ENCODE data around the gene UPK2.

Gene UPK2

GRCh38 chr11:118975771-118976709 is 19.9 kb downstream of the UPK2 start:
- ChIA-PET POLR2A (no interaction called here), CTCF (interaction anchor here (0.6 kb wide), 2 partner anchors 37 to 49 kb away, joined by 3 read pairs; no protein-coding TSS in a partner anchor)
- Histone ChIP-seq H3K4me1 (ENCODE audit: control insufficient read depth, insufficient read depth, low read length) (no peaks in the 10 kb centered on the region), H3K4me3 (ENCODE audit: low read depth, low read length) (no peak overlapping the region), H3K36me3 (ENCODE audit: control insufficient read depth in 2 of 2, insufficient read depth in 1 of 2, low read length in 2 of 2) (no peaks in the 10 kb centered on the region), H3K9me3 (ENCODE audit: control insufficient read depth, insufficient read depth, low read depth, low read length) (no peaks in the 10 kb centered on the region), H3K27ac (ENCODE audit: extremely low read depth, low read depth, low read length) (no peak overlapping the region)
- TF ChIP-seq ZNF394 (tag by site-specific recombination; IDR thresholded peaks at IDR 0.05; ENCODE audit: borderline replicate concordance) (no peak), GFI1B (tag by site-specific recombination; IDR thresholded peaks at IDR 0.05) (0 out of 2 replicates have a peak, but pooled peaks have one; percentile 30), ZNF548 (tag by site-specific recombination; IDR thresholded peaks at IDR 0.05) (no peak), ZSCAN30 (tag by site-specific recombination; IDR thresholded peaks at IDR 0.05) (no peak), ZNF585B (tag by site-specific recombination; IDR thresholded peaks at IDR 0.05) (no peak), HIC1 (tag by site-specific recombination; IDR thresholded peaks at IDR 0.05) (no peak), ZSCAN23 (tag by site-specific recombination; IDR thresholded peaks at IDR 0.05) (no peak), WT1 (tag by site-specific recombination; IDR thresholded peaks at IDR 0.05) (0 out of 2 replicates have a peak, but pooled peaks have one; percentile 19), SCRT1 (tag by site-specific recombination; IDR thresholded peaks at IDR 0.05; ENCODE audit: borderline replicate concordance) (no peak), ZBTB10 (tag by site-specific recombination; IDR thresholded peaks at IDR 0.05) (no peak), ZNF747 (tag by site-specific recombination; IDR thresholded peaks at IDR 0.05) (no peak), ZNF837 (tag by site-specific recombination; IDR thresholded peaks at IDR 0.05) (no peak), ZFHX2 (tag by site-specific recombination; conservative IDR thresholded peaks at IDR 0.05) (no peak), SP2 (tag by site-specific recombination; IDR thresholded peaks at IDR 0.05) (no peak), ZNF510 (tag by site-specific recombination; IDR thresholded peaks at IDR 0.05; ENCODE audit: insufficient replicate concordance) (no peak), SALL2 (tag by site-specific recombination; IDR thresholded peaks at IDR 0.05; ENCODE audit: borderline replicate concordance) (no peak), KLF10 (tag by site-specific recombination; IDR thresholded peaks at IDR 0.05) (no peak), ZNF513 (tag by site-specific recombination; IDR thresholded peaks at IDR 0.05) (no peak), ZNF560 (tag by site-specific recombination; IDR thresholded peaks at IDR 0.05; ENCODE audit: borderline replicate concordance) (no peak), ZBTB44 (tag by site-specific recombination; IDR thresholded peaks at IDR 0.05) (peak; percentile 12; the same call in 1 of the 2 replicates), ELK4 (IDR thresholded peaks at IDR 0.05; ENCODE audit: borderline replicate concordance, low read depth, low read length) (no peak), SETDB1 (IDR thresholded peaks at IDR 0.05; ENCODE audit: insufficient read length, low read length) (peak; percentile 29), ZNF433 (tag by site-specific recombination; IDR thresholded peaks at IDR 0.05; ENCODE audit: low read depth) (no peak), ZNF138 (tag by site-specific recombination; IDR thresholded peaks at IDR 0.05; ENCODE audit: borderline replicate concordance) (no peak), GLI4 (tag by site-specific recombination; IDR thresholded peaks at IDR 0.05) (no peak), ZNF274 (IDR thresholded peaks at IDR 0.05; ENCODE audit: low read length) (no peak), ZNF274 (tag by site-specific recombination; IDR thresholded peaks at IDR 0.05; ENCODE audit: borderline replicate concordance) (no peak), ZNF175 (tag by site-specific recombination; IDR thresholded peaks at IDR 0.05) (no peak)

All from HEK293 (cell line).